Measurements from ENCODE around the gene MGRN1.

DNA sequence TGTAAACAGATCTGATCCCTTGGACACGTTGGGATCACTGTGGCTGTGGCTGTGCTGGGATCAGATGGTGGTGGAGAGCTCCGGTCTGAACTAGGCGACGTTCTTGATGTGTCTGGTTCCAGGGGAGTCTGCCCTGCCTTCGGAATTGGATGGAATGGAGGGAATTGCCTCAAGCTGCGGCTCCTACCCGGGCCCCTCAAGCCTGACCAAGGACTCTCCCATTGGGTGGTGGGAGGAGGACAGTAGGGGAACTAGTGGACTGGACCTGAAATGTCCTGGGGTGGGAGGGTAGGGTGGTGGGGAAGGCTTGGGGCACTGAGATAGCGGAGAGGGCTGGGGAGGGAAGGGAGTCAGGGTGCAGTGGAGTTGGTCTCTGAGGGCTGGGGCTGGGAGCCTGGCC is 6.7 kb upstream of the MGRN1 start:
- no peak for TF ChIP-seq POLR2A (IDR thresholded peaks at IDR 0.05)
- TF ChIP-seq, protein P1, sequence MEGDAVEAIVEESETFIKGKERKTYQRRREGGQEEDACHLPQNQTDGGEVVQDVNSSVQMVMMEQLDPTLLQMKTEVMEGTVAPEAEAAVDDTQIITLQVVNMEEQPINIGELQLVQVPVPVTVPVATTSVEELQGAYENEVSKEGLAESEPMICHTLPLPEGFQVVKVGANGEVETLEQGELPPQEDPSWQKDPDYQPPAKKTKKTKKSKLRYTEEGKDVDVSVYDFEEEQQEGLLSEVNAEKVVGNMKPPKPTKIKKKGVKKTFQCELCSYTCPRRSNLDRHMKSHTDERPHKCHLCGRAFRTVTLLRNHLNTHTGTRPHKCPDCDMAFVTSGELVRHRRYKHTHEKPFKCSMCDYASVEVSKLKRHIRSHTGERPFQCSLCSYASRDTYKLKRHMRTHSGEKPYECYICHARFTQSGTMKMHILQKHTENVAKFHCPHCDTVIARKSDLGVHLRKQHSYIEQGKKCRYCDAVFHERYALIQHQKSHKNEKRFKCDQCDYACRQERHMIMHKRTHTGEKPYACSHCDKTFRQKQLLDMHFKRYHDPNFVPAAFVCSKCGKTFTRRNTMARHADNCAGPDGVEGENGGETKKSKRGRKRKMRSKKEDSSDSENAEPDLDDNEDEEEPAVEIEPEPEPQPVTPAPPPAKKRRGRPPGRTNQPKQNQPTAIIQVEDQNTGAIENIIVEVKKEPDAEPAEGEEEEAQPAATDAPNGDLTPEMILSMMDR (IDR thresholded peaks at IDR 0.05), result no peak
- TF ChIP-seq EP300 (IDR thresholded peaks at IDR 0.05), result no peak

Measured in ovary (tissue), 3 donors.